RCC 7860 (cell line): Measurements from ENCODE around the gene MTHFD1.
A peak's percentile ranks its signal among the peaks of the same experiment; 100 is the strongest.
"Not testable (repeated sequence)": the region's sequence is repeated elsewhere in the genome, so short reads cannot be mapped to it uniquely, and the experiment has no call there.

Experiments
- DNase-seq: peaks from one replicate; pipeline ENCODE4 v3.0.0-alpha.2; 2015; ENCODE audit warnings: low spot score
- FAIRE-seq: peaks from 2 replicates; lab custom pipeline; 2012; peaks lifted over from hg19 to GRCh38; lab: Jason Lieb, UNC

MTHFD1 gene

GRCh38 chr14:64387782-64388532, at the start of gene MTHFD1:
Gene MTHFD1, plus strand, starts transcription at chr14:64388353. Its CDS starts 75 bp downstream, at chr14:64388428.
- DNase-seq (peak; percentile 92), FAIRE-seq (peak; percentile 64)

GRCh38 chr14:64338616-64339316, 49.4 kb upstream of the MTHFD1 start:
- no peak for FAIRE-seq
- DNase-seq = peak; percentile 87

DNA sequence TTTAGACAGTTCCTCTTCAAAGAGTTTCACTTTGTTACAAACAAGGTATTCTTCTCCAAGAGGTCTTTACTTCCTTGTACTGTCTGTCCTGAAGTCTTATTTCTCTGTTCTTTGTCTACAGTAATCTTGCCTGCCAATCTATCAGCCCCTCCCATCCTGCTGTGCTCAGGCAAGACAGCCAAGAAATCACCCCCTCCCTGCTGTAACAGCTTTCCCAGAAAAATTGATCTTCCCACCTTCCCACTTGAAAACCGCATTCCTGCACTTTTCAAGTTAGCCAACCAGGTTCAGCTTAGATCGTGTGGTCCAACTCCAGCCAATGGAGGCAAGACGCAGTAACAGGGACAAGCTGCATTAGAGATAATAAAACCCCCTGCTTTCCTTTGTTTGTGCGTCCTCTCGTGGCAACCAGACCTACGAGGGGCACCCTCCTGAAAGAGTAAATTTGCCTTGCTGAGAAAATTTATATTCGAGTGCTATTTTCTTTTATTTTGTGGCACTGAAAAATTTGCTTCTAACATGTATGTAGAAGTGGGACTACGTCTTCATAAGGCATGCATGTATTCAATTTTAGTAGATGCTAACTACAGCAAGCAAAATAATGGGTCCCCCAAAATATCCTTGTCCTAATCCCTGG, 47.5 kb upstream of the MTHFD1 start:
- DNase-seq (no peak), FAIRE-seq (no peak)

- no peak for FAIRE-seq
- DNase-seq = no peak
These were observed 40.4 kb upstream of the MTHFD1 start for GRCh38 chr14:64347748-64348147.

DNA sequence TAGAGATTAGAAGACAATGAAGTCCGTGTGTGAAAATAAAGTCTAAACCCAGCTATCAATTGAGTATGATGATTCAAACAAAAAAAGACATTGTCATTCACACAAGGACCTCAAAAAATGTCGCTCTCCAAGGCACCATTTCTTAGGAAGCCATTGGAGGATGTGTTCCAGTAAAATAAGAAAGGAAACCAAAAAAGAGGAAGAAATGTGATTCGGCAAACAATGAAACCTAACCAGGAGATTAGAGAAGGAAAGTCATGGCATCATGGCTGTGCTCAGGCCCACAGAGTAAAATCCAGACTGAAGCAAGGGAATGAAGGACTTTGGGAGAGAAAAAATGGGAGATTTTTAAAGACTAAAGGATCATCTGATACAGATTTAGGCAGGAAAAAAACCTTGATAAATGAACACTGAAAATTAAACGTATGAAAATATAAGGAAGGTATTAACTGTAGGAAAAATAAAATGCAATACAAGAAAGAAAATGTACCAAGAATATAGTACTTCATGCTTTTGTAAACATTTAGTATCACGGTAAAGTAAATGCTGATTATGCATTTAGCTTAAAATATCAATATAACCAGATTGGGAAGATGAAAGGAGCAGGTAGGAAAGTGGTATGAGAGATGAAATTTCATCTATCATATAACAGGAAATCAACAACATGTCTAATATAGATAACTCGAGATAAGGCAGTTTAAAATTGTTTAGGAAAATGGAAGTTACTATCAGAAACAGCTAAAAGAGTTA, 38.2 kb upstream of the MTHFD1 start:
- DNase-seq (no peak), FAIRE-seq (no peak)

- FAIRE-seq (peak; percentile 46), DNase-seq (peak; percentile 49)
These were observed 24.8 kb upstream of the MTHFD1 start for GRCh38 chr14:64363265-64363846.

GRCh38 chr14:64364907-64365306, 23.2 kb upstream of the MTHFD1 start:
- FAIRE-seq (no peak), DNase-seq (no peak)

GRCh38 chr14:64365358-64365889, 22.7 kb upstream of the MTHFD1 start:
- not testable (repeated sequence) for FAIRE-seq, DNase-seq

DNA sequence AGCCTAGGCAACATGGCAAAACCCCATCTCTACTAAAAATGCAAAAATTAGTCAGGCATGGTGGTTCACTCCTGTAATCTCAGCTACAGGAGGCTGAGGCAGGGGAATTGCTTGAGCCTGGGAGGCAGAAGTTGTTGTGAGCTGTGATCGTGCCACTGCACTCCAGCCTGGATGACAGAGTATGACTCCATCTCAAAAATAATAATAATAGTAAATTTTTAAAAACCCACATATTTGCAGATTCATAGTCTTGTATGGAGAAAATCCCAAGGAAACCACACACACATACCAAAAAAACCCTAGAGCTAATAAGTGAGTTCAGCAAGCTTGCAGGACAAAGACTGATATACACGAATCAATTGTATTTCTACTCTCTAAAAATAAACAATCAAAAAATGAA, 19.0 kb upstream of the MTHFD1 start:
- FAIRE-seq = no peak
- DNase-seq = no peak

GRCh38 chr14:64387232-64387781, 846 bp upstream of the MTHFD1 start:
- DNase-seq (peak; percentile 3), FAIRE-seq (no peak)

GRCh38 chr14:64388533-64389285, 556 bp downstream of the MTHFD1 start:
- DNase-seq (peak; percentile 10), FAIRE-seq (no peak)

DNA sequence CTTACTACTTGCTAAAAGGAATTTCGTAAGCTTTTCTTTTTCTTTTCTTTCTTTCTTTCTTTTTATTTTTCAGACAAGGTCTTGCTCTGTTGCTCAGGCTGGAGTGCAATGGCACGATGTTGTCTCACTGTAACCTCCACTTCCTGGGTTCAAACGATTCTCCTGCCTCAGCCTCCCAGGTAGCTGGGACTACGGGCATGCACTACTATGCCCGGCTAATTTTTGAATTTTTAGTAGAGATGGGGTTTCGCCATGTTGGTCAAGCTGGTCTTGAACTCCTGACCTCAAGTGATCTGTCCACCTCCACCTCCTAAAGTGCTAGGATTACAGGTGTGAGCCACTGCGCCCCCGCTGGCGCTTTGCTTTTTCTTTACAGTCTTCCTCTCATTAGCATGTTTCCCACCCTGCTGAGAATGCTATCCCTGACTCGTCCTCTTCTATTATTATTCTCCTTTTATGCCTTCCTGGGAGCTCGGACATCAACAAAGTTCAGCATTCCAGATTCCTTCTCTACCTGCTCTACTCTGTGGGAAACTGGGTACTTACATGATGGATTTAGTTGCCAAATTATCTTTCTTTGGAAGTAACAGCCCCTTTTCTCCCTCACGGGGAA, 3.1 kb downstream of the MTHFD1 start:
- FAIRE-seq (no peak), DNase-seq (no peak)

- DNase-seq = no peak
- no peak for FAIRE-seq
These were observed 3.8 kb downstream of the MTHFD1 start for GRCh38 chr14:64391986-64392385.

- not testable (repeated sequence) for FAIRE-seq, DNase-seq
These were observed 5.1 kb downstream of the MTHFD1 start for GRCh38 chr14:64393189-64393726.

DNA sequence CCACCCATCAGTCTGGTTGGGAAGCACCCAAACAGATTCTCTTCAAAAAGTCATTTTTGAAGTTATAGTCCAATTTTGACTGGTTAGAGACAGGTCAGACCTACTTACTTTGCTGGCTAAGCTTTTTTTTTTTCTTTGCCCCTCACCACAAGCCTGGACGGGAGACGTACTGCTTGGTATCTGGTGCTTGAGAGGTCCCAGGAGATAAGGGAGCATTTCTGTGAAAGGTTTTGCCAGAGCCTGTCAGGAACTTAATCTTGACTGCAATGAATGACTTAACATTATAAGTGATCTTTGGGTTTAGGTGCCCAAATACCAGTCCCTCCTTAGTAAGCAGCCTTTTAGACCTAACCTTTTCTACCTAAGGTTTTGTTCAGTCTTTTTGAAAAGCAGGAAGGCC, 6.3 kb downstream of the MTHFD1 start:
- FAIRE-seq = no peak
- no peak for DNase-seq

DNA sequence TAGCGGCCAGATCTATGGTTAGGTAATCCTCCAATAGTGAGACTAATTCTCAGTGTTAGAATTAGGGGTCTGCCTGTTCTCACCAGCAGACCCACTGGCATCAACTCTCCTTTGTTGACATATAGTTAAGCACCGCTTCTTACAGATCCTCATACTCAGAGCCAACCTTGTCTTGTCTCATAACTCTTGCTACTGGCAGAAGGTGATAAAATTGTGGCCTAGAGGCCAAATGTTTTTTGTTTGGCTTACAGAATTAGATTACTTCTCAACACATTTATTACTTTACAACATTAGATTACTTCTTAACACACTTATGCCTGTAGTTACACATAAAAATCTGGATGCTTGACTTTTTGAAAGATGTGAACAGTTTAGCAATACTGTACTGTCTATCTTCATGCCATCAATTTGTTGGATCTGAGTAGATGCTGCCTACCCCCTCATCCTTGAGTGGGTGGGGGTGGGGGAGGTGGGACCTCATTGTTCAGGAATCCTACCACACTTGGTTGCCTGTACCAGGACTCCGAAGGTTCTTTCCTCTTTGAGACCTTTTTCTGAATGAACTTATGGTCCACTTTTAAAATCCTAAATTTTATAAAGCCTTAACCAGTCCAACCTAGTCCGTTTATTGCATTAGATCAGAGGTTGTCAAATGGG, 7.0 kb downstream of the MTHFD1 start:
- FAIRE-seq (no peak), DNase-seq (no peak)

- FAIRE-seq = no peak
- DNase-seq = no peak
These were observed 12.8 kb downstream of the MTHFD1 start for GRCh38 chr14:64400829-64401459.

GRCh38 chr14:64401949-64402348, 13.8 kb downstream of the MTHFD1 start:
- DNase-seq (no peak), FAIRE-seq (no peak)
